Activated naive CD4-positive, alpha-beta T cell treated with anti-CD3 and anti-CD28 coated beads, Interleukin-2, amount 50 U/mL, for 24 hours (primary cell): ENCODE results near the gene GALNT10.

Experiments used
- H3K27ac Mint-ChIP-seq: one replicate; pipeline ENCODE4 v1.8.0; 2021; ENCODE audit warnings: mild to moderate bottlenecking, mixed read lengths
- H3K27me3 Mint-ChIP-seq: one replicate; pipeline ENCODE4 v1.8.0; 2021; ENCODE audit warnings: mixed read lengths
- H3K36me3 Mint-ChIP-seq: one replicate; pipeline ENCODE4 v1.8.0; 2021; ENCODE audit warnings: mixed read lengths
- H3K4me1 Mint-ChIP-seq: one replicate; pipeline ENCODE4 v1.8.0; 2021; ENCODE audit warnings: mixed read lengths
- H3K4me3 Mint-ChIP-seq: one replicate; pipeline ENCODE4 v1.8.0; 2021; ENCODE audit warnings: mild to moderate bottlenecking, mixed read lengths
- H3K9me3 Mint-ChIP-seq: one replicate; pipeline ENCODE4 v1.8.0; 2021; ENCODE audit warnings: mixed read lengths

GALNT10 gene

DNA sequence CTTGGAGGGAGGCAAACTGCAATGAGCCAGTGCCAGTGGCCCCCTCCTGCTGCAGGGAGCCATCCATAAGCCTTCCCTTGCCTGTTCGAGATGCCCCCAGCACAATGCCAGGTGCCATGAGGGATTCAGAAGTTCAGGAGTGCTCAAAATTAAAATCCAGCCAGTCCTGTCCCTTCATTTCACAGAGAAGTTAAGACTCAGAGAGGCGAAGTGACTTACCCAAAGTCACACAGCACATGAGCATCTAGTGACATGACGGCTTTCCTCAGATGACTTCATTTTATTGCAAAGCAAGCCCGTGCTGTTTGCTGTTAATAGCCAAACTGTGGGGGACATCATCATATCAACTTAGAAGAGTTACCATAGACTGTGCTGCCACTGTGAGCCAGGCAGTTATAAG lies 185.9 kb downstream of the GALNT10 start:
- Mint-ChIP-seq H3K4me1 (no peaks in the 10 kb centered on the region), H3K27me3 (no peaks in the 10 kb centered on the region), H3K27ac (no peak overlapping the region), H3K9me3 (no peaks in the 10 kb centered on the region), H3K4me3 (no peak overlapping the region), H3K36me3 (peaks cover 15% of the 10 kb centered on the region)

DNA sequence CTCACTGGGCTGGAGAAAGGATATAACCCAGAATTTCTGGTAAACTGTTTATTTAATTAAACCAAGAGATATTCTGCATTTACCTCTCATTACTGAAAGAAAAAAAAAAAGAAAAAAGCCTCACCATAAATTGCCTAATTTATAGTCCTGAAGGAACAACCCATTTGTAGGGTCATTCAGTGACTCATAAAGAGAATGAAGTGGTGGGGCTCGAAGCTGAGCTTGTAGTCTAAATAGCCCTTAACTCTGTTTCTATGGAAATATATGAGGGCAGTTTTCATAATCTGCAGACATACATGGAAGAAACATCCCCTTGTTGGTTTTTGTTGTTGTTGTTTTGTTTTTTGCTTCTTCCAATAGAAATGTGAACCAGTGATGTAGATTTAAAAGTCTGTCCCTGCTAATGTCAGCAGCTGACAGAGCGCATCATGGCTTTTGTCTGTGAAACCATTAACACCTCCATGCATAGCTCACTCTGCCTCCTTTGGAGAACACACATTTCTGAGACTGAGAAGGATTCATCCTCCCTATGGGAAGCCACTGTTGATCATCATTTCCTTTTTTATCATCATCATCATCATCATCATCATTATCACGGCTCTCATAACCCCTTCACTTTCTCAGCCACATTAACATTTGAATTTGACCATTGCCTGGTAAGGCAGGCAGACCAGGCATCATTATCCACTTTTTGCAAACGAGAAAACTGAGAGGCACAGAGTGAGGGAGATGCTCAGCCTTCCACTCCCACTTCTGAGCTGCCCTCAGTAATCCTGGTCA lies 187.4 kb downstream of the GALNT10 start:
- Mint-ChIP-seq H3K4me3 (no peak overlapping the region), H3K27ac (no peak overlapping the region), H3K36me3 (peaks cover 19% of the 10 kb centered on the region), H3K4me1 (no peaks in the 10 kb centered on the region), H3K27me3 (no peaks in the 10 kb centered on the region), H3K9me3 (no peaks in the 10 kb centered on the region)

DNA sequence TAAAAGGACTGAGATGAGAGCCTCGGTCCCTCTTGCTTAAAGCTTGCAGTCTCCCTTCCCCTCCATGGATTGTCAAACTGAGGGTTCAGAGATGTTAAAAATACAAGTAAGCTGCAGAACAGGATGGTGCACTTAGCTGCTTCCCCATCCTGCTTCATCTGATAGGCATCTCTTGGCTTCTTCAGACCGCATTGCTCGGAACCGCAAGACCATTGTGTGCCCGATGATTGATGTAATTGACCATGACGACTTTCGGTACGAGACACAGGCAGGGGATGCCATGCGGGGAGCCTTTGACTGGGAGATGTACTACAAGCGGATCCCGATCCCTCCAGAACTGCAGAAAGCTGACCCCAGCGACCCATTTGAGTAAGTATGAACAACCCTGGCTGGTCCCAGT lies 189.7 kb downstream of the GALNT10 start:
- no peaks in the 10 kb centered on the region for H3K4me1 Mint-ChIP-seq
- H3K36me3 Mint-ChIP-seq, result peaks cover 18% of the 10 kb centered on the region
- H3K27me3 Mint-ChIP-seq, result no peaks in the 10 kb centered on the region
- no peak overlapping the region for H3K27ac Mint-ChIP-seq
- H3K9me3 Mint-ChIP-seq, result no peaks in the 10 kb centered on the region
- H3K4me3 Mint-ChIP-seq, result no peak overlapping the region

DNA sequence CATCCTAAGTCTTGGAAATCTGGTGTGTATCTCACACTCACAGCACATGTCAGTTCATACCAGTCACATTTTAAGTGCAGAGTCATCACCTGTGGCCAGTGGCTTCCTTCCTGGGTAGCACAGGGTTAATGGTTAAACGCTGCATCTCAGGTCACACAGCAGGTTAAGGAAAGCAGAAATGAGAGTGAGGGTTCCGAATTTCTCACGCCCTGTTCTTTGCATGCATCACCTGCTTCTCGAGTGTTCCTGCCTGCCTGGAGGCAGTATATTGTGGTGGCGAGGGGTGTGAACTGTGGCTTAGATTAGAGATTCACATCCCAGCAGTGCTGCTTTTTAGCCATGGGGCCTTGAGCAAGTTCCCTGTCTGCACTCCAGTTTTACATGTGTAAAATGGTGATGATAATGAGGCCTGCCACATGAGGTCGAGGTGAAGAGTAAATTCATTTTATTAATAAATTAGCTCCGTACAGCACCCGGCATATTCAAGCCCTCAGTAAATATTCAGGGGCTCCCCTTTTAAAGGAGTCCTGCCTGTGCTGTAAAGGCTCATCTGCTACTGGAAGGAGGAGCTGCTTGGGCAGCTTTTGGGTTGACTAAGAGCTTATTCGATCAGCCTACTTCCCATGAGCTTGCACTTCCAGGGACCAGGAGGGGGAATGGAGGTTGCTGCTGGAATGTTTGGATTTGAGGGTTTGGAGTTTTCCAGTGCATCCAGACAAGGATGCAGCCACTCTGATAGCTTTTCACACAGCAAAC lies 194.1 kb downstream of the GALNT10 start:
- no peaks in the 10 kb centered on the region for H3K27me3 Mint-ChIP-seq
- H3K9me3 Mint-ChIP-seq, result no peaks in the 10 kb centered on the region
- H3K4me1 Mint-ChIP-seq, result no peaks in the 10 kb centered on the region
- peaks cover 16% of the 10 kb centered on the region for H3K36me3 Mint-ChIP-seq
- H3K27ac Mint-ChIP-seq, result no peak overlapping the region
- H3K4me3 Mint-ChIP-seq, result no peak overlapping the region

DNA sequence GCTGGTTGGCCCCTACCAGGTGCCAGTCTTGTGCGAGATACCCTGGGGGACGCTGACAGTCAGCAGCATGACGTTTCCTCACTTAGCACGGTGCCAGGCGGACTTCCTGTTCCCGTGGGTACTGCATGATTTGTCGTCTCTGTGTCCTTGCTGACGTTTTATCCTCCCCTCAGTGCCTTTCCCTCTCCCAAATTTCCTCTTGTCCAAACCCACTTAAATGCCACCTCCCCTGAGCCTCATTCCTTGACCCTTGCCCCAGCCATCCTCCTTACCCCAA lies 194.6 kb downstream of the GALNT10 start:
- H3K27me3 Mint-ChIP-seq, result no peaks in the 10 kb centered on the region
- no peak overlapping the region for H3K4me3 Mint-ChIP-seq
- H3K27ac Mint-ChIP-seq, result no peak overlapping the region
- no peaks in the 10 kb centered on the region for H3K9me3 Mint-ChIP-seq
- H3K4me1 Mint-ChIP-seq, result no peaks in the 10 kb centered on the region
- peaks cover 19% of the 10 kb centered on the region for H3K36me3 Mint-ChIP-seq

DNA sequence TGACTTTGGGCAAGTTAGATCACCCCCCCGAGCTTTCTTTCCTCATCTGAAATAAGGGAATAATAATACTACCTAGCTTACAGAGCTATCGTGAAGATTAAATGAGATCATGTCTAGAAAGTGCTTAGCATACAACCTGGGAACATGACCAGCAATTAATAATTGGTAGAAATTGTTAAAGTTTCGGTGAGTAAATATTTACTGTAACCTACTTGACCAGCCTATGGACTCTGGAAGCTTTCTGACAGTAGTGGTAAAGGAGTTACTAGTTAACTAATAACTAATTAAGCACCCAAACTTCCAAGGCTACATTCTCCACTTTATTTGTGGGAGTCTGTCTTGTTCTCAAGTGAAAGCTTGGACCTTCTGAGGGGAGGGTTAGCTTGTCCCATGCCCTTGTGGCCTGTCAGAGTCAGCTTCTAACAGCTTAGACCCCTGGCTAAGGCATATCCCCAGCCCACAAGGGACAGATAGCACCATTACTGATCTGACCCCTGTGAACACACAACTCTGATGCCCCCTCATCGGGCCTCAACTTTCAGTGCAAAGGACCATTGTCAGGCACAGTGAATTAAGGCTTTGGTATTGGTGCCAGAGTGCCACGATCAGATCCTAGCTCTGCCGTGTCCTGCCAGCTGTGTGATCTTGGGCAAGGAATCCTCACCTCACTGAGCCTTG lies 196.6 kb downstream of the GALNT10 start:
- Mint-ChIP-seq H3K9me3 (no peaks in the 10 kb centered on the region), H3K36me3 (peaks cover 16% of the 10 kb centered on the region), H3K4me3 (no peak overlapping the region), H3K4me1 (no peaks in the 10 kb centered on the region), H3K27me3 (no peaks in the 10 kb centered on the region), H3K27ac (no peak overlapping the region)

DNA sequence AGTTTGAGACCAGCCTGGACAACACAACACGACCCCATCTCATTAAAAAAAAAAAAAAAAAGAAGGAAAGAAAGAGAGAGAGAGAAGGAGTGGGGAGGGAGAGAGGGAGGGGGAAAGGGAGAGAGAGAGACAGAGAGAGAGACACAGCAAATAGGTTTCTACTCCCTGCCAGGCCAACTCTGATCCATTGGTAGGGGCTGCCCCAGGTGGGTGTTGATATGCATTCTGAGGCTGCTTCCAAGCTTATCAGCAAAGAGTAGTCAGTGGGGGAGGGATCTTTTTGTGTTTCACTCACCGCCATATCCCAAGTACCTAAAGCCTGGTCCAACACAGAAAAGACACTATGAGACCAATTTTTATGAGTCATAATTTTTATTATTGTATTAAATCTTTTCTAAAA lies 198.3 kb downstream of the GALNT10 start:
- Mint-ChIP-seq H3K36me3 (peaks cover 19% of the 10 kb centered on the region), H3K27me3 (no peaks in the 10 kb centered on the region), H3K27ac (no peak overlapping the region), H3K4me1 (no peaks in the 10 kb centered on the region), H3K9me3 (no peaks in the 10 kb centered on the region), H3K4me3 (no peak overlapping the region)

DNA sequence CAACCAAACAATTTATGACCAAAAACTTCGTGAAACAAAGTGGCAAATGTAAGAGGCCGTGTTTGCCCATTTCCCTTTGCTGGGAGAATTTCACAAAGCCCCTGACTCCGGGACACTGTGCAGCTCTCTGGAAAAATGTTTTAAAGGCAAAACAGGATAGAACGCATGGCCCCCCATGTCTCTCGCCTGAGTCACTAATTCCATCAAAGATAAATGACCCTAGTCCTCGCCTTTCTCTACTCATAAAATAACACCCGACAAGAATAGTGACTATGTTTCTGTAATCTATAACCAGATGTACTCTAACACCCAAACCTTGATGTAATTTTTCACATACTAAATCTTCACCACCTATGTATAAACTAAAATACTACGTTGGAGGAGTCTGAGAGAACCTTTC lies 199.6 kb downstream of the GALNT10 start:
- H3K36me3 Mint-ChIP-seq, result peaks cover 20% of the 10 kb centered on the region

DNA sequence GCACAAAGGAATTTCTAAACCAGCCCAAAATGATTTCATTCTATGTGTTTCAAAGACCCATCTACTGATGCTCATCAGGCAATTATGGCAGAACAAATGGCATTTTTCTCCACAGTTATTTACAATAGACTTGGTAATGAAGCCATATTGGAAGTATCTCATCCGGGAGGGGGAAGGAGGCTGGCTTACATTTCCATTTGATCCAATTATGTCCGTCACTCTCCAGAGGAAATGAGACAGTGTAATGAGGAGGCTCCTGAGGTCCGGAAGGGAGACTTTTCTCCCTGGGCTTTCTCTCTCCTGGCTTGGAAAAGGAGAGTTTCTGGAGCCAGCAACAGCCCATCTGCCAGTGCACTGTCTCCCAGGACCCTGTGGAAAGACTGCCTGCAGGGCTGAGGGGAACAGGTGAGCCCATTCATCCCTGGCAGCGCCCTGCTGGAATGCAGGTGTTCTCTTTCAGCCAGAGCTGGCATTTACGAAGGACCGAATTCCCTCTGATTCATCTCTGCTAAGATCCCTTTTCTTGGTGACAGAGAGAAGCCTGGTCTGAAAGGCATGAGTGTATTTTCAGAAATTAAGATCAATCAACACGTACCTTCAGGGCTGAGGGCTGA lies 200.3 kb downstream of the GALNT10 start:
- Mint-ChIP-seq H3K27ac (no peak overlapping the region), H3K4me1 (no peaks in the 10 kb centered on the region), H3K9me3 (no peaks in the 10 kb centered on the region), H3K36me3 (peaks cover 14% of the 10 kb centered on the region), H3K27me3 (no peaks in the 10 kb centered on the region), H3K4me3 (no peak overlapping the region)

More for the DNA sequence above, 199.6 kb downstream of the GALNT10 start:
- no peaks in the 10 kb centered on the region for H3K27me3 Mint-ChIP-seq
- H3K4me3 Mint-ChIP-seq, result no peak overlapping the region
- no peaks in the 10 kb centered on the region for H3K9me3 Mint-ChIP-seq
- H3K4me1 Mint-ChIP-seq, result no peaks in the 10 kb centered on the region
- peak overlapping the region; percentile 24 for H3K27ac Mint-ChIP-seq

DNA sequence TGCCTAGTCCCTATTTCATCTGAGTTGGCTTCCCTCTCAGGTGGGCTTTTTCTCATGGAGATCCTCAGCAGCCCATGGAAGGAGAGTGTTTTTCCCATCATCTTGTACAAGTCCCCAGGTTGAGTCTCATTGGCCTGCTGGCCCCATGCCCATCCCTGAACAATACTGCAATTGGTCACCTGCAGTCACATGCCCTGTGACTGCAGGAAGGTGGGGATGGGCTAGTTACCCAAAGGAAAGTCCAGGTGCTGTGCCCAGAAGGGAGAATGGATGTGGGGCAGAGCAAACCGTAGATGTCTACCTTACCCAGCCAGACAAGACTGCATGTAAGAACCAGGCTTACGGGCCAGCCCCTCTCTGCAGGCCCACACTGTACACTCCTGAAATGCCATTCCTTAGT lies 201.3 kb downstream of the GALNT10 start:
- Mint-ChIP-seq H3K9me3 (no peaks in the 10 kb centered on the region), H3K4me1 (no peaks in the 10 kb centered on the region), H3K27ac (no peak overlapping the region), H3K27me3 (no peaks in the 10 kb centered on the region), H3K36me3 (peaks cover 14% of the 10 kb centered on the region), H3K4me3 (no peak overlapping the region)

DNA sequence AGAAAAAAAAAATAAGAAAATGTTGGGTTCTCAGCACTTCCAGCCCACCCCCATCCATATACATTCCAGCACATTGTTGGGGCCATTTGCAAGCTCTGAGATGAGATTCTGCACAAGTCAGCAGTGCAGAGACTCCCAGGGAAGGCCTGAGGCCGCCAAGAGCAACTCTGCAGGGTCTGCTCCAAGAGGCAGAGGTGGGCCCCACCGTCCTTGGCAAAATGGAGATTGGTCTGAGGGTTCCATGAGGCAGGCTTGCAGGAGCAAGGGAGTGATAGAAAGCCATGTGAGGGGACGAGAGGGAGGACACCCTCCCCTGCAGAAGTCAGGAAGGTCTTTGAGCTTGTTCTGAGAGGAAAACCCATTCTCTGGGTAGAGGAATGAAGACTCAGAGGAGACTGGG lies 203.3 kb downstream of the GALNT10 start:
- H3K27me3 Mint-ChIP-seq, result no peaks in the 10 kb centered on the region
- H3K36me3 Mint-ChIP-seq, result peaks cover 14% of the 10 kb centered on the region
- no peak overlapping the region for H3K4me3 Mint-ChIP-seq
- H3K4me1 Mint-ChIP-seq, result no peaks in the 10 kb centered on the region
- no peak overlapping the region for H3K27ac Mint-ChIP-seq
- no peaks in the 10 kb centered on the region for H3K9me3 Mint-ChIP-seq

DNA sequence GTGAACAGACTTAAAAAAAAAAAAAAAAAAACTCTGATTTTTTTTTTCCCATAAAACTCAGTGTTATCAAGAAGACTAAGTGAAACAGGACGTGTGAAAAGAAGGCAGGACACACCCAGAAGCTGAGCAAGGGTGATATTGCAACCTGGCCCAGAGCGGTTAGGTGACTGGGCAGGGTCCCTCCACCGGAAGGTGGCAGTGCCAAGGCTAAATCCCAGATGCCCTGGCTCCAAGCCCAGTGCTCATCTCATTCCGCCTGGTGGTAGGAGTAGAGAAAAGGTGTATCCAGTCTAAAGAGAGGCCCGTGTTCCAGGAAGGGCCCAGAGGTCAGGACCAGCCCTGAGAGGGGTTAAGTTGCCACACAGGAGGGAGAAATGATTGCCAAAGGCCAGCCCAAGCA lies 203.8 kb downstream of the GALNT10 start:
- no peaks in the 10 kb centered on the region for H3K9me3 Mint-ChIP-seq
- no peaks in the 10 kb centered on the region for H3K27me3 Mint-ChIP-seq
- H3K36me3 Mint-ChIP-seq, result peaks cover 14% of the 10 kb centered on the region
- H3K27ac Mint-ChIP-seq, result no peak overlapping the region
- H3K4me3 Mint-ChIP-seq, result no peak overlapping the region
- no peaks in the 10 kb centered on the region for H3K4me1 Mint-ChIP-seq

DNA sequence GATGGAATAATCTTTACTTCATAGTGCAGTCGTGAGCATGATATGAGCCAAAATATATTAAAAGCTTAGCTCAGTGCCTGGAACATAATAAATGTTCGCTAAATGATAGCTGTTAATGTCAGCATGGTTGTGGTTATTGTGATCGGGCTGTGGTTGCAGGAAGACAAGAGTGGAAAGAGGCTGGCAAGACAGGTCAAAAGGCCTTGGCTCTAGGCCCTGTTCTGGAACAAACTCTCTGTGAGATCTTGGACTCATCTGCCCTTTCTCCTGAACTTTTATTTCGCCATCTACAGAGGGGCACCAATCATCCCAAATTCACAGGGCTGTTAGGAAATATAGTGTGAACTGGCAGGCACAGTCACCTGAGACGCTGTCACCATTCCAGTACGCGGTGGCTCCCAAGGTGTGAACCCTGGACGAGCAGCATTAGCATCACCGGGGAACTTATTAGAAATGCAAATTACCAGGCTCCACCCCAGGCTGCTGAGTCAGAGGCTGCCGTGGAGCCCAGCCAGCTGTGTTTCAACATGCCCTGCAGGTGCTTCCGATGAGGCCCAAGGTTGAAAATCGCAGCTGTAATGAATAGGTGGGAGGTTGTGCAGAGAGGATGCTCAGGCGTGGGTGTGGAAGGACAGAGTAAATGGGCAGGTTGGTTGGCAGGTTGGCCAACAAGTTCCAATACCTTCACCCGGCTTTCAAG lies 205.0 kb downstream of the GALNT10 start:
- no peaks in the 10 kb centered on the region for H3K27me3 Mint-ChIP-seq
- peaks cover 11% of the 10 kb centered on the region for H3K36me3 Mint-ChIP-seq
- H3K4me1 Mint-ChIP-seq, result no peaks in the 10 kb centered on the region
- no peak overlapping the region for H3K4me3 Mint-ChIP-seq
- no peaks in the 10 kb centered on the region for H3K9me3 Mint-ChIP-seq
- H3K27ac Mint-ChIP-seq, result no peak overlapping the region

DNA sequence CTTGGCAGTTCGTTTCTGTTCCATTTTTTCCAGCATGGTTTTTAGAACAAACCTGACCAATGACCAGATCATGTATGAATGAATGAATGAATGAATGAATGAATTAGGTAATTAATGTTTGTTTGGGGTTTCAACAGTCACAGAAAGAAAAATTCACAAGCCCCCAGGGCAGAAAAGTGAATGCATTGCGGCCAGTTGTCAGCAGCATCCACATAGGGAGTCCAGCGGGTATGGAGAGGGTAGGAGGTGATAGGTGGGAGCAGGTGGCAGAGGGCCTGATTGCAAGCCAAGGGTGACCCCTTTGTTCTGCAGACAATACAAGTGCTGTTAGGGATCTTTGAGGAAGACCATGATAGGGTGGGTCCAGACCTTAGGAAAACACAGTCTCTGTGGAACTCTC lies 205.6 kb downstream of the GALNT10 start:
- Mint-ChIP-seq H3K36me3 (peaks cover 11% of the 10 kb centered on the region), H3K9me3 (no peaks in the 10 kb centered on the region), H3K27me3 (no peaks in the 10 kb centered on the region), H3K4me3 (no peak overlapping the region), H3K27ac (no peak overlapping the region), H3K4me1 (no peaks in the 10 kb centered on the region)

DNA sequence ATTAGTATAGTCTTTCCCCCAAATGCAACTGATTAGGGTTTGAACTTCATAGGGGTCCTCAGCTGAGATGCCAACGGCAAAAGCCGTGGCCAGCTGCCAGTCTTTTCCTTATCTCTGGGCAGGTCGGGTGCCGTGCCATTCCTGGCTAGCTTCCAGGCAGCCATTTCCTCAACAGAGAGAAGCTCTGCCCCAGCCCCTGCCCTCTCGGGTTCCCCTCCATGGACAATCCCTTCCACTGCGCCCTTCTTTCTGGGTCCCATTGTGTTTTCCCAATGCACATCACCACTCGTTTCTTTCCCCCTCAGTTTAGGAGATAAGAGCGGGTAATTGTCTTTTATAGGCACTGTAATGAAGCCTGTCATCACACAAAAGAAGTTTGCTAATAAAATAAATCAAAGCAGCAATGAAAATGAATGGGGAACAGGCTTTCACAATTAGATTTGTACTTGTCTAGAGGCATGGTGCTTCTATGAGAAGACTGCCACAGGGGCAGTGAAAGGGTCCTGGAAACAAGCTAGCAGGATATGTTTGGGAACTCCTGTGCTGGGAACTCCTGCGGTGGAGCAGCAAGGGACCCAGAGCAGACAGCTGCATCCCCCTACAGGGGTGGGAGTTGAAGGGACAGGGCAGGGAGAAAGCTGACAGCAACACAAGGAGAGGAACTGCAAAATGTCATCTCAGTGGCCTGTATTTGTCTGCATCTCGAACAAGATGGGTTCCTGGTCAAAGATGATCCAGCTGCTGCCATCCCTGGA lies 207.3 kb downstream of the GALNT10 start:
- Mint-ChIP-seq H3K4me1 (no peaks in the 10 kb centered on the region), H3K27me3 (no peaks in the 10 kb centered on the region), H3K4me3 (no peak overlapping the region), H3K9me3 (no peaks in the 10 kb centered on the region), H3K27ac (no peak overlapping the region), H3K36me3 (peaks cover 4% of the 10 kb centered on the region)
